Mammary epithelial cell (primary cell): Measurements from ENCODE around the gene DDX19B.

Experiments used
- EZH2 ChIP-seq: IDR thresholded peaks from 2 replicates; pipeline ENCODE4 v1.6.1; 2012; ENCODE audit warnings: low read length, inconsistent platforms, borderline replicate concordance
- TF ChIP-seq, protein P1 (sequence below), 2 donors: IDR thresholded peaks in 1 of 2; conservative IDR thresholded peaks in 1 of 2; 2 replicates each; pipeline ENCODE4 v1.5.1; 2011 to 2012; ENCODE audit warnings: inconsistent platforms in 2 of 2, low read length in 2 of 2, mild to moderate bottlenecking in 2 of 2, control low read depth in 1 of 2, low read depth in 1 of 2; ENCODE audit not compliant: insufficient read depth in 1 of 2; ENCODE audit errors: extremely low read depth in 1 of 2

DNA sequence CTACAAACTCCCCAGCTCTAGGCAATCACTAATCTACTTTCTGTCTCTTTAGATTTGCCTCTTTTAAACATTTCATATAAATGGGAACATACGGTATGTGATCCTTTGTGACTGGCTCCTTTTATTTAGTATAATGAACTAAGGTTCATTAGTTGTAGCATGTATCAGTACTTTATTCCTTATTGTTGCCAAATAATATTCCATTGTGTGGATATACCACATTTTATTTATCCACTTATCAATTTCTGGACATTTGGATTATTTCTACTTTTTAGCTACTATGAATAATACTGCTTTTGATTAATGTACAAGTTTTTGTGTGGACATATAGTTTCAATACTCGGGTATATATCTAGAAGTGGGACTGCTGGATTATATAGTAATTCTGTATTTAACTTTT is 7.9 kb downstream of the DDX19B start:
- no peak for TF ChIP-seq EZH2
- TF ChIP-seq, protein P1, sequence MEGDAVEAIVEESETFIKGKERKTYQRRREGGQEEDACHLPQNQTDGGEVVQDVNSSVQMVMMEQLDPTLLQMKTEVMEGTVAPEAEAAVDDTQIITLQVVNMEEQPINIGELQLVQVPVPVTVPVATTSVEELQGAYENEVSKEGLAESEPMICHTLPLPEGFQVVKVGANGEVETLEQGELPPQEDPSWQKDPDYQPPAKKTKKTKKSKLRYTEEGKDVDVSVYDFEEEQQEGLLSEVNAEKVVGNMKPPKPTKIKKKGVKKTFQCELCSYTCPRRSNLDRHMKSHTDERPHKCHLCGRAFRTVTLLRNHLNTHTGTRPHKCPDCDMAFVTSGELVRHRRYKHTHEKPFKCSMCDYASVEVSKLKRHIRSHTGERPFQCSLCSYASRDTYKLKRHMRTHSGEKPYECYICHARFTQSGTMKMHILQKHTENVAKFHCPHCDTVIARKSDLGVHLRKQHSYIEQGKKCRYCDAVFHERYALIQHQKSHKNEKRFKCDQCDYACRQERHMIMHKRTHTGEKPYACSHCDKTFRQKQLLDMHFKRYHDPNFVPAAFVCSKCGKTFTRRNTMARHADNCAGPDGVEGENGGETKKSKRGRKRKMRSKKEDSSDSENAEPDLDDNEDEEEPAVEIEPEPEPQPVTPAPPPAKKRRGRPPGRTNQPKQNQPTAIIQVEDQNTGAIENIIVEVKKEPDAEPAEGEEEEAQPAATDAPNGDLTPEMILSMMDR (conservative IDR thresholded peaks at IDR 0.05 in 1 of 2, IDR thresholded peaks at IDR 0.05 in 1 of 2; ENCODE audit: extremely low read depth in 1 of 2, insufficient read depth in 1 of 2, low read depth in 1 of 2, low read length in 2 of 2) = no peak
